Measurements from ENCODE around the gene TNFRSF18. TPM values are rescaled to one million over a fixed set of nuclear protein-coding genes. Genes with fewer than 3 reads are reported as not detected.
A peak's percentile ranks its signal among the peaks of the same experiment; 100 is the strongest.

The TNFRSF18 gene
- total and polyA plus RNA-seq, 2 donors (not counting 3 experiments of a cell fraction or from before 2014, with no cell fraction given), result not detected

DNA sequence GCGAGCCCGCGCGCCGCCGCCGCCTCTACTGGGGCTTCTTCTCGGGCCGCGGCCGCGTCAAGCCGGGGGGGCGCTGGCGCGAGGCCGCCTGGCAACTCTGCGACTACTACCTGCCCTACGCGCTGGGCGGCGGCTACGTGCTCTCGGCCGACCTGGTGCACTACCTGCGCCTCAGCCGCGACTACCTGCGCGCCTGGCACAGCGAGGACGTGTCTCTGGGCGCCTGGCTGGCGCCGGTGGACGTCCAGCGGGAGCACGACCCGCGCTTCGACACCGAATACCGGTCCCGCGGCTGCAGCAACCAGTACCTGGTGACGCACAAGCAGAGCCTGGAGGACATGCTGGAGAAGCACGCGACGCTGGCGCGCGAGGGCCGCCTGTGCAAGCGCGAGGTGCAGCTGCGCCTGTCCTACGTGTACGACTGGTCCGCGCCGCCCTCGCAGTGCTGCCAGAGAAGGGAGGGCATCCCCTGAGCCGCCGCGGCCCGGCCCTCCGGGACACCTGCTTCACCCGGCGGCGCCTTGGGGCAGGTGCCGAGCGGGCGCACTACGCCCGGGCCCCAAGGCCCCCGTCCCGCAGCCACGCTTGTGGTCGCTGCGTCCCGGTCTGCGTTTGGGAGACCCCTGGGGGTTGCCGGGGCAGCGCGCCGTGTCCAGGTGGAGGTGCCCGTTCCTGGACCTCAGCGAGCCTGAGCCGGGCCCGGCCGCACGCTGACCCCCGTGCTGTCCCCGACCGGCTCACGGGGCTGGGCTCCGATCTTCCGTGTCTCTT is 26.6 kb upstream of the TNFRSF18 start:
- no peak overlapping the region for H3K4me2 ChIP-seq (ENCODE audit: insufficient read depth, low read length)
- H3K79me2 ChIP-seq (ENCODE audit: control insufficient read depth, insufficient read depth, low read length), result peaks cover 52% of the 10 kb centered on the region
- H3K27ac ChIP-seq (ENCODE audit: insufficient read depth, low read depth, low read length), result no peak overlapping the region
- H4K20me1 ChIP-seq (replicated peaks; ENCODE audit: control insufficient read depth, extremely low read depth, insufficient read depth, low read length), result no peaks in the 10 kb centered on the region
- intact Hi-C loops (cut with micrococcal nuclease), result loop anchor here (2.0 kb wide), 1 partner anchor 28 kb away; no protein-coding TSS in a partner anchor
- H3K27me3 ChIP-seq (ENCODE audit: control insufficient read depth in 2 of 2, insufficient read depth in 2 of 2, low read length in 2 of 2), result no peaks in the 10 kb centered on the region
- ChIA-PET POLR2A (no interaction called here), CTCF (no interaction called here)
- FAIRE-seq (no peak), DNase-seq (ENCODE audit: low read depth, low spot score) (no peak)
- TF ChIP-seq, protein P1, sequence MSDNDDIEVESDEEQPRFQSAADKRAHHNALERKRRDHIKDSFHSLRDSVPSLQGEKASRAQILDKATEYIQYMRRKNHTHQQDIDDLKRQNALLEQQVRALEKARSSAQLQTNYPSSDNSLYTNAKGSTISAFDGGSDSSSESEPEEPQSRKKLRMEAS (IDR thresholded peaks at IDR 0.05; ENCODE audit: insufficient read depth, insufficient read length), result no peak
- dilution Hi-C loops (cut with MboI; ENCODE audit: extremely low pct_ligation_motif_present, low sequenced_read_pairs), result no loop called here
- H2AFZ ChIP-seq (ENCODE audit: low read depth, low read length), result no peak overlapping the region
- BruUV-seq (replicated peaks), result no TSS peak
- H3K4me1 ChIP-seq (ENCODE audit: control insufficient read depth, extremely low read depth, insufficient read depth, low read length), result peaks cover 6% of the 10 kb centered on the region
- no peaks in the 10 kb centered on the region for H3K9me1 ChIP-seq (replicated peaks; ENCODE audit: control insufficient read depth, extremely low read depth, insufficient read depth, low read length)
- no peak overlapping the region for H3K9ac ChIP-seq (replicated peaks; ENCODE audit: extremely low read depth, insufficient read depth, low read length)
- H3K4me3 ChIP-seq (replicated peaks in 1 of 3; ENCODE audit: insufficient read depth in 1 of 3, low read depth in 1 of 3, low read length in 3 of 3), result peak overlapping the region in 1 of 3 experiments; percentile 14
- H3K36me3 ChIP-seq (ENCODE audit: control insufficient read depth in 2 of 2, extremely low read depth in 1 of 2, insufficient read depth in 2 of 2, low read length in 2 of 2), result peaks cover 1 to 5% of the 10 kb centered on the region in 2 experiments
- no peaks in the 10 kb centered on the region for H3K9me3 ChIP-seq (replicated peaks; ENCODE audit: control insufficient read depth, insufficient read depth, low read length)

DNA sequence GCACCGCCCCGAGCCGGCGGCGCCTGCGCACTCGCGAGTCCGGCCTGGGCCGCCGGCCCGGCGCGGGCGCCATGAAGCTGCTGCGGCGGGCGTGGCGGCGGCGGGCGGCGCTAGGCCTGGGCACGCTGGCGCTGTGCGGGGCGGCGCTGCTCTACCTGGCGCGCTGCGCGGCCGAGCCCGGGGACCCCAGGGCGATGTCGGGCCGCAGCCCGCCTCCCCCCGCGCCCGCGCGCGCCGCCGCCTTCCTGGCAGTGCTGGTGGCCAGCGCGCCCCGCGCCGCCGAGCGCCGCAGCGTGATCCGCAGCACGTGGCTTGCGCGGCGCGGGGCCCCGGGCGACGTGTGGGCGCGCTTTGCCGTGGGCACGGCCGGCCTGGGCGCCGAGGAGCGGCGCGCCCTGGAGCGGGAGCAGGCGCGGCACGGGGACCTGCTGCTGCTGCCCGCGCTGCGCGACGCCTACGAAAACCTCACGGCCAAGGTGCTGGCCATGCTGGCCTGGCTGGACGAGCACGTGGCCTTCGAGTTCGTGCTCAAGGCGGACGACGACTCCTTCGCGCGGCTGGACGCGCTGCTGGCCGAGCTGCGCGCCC is 25.9 kb upstream of the TNFRSF18 start, which contains the start of gene B3GALT6:
B3GALT6 (plus strand) TSS at position 30 of the 588 bp plus-strand sequence; CDS start at position 72, 42 bp downstream.
- Histone ChIP-seq H3K4me3 (replicated peaks in 1 of 3; ENCODE audit: insufficient read depth in 1 of 3, low read depth in 1 of 3, low read length in 3 of 3) (peak within 1 kb of the TSS; percentile 54 to 88 (median 80)), H3K4me1 (ENCODE audit: control insufficient read depth, extremely low read depth, insufficient read depth, low read length) (peaks cover 6% of the 10 kb centered on the region), H3K4me2 (ENCODE audit: insufficient read depth, low read length) (peak within 1 kb of the TSS; percentile 87), H3K27ac (ENCODE audit: insufficient read depth, low read depth, low read length) (peak within 1 kb of the TSS; percentile 39), H3K79me2 (ENCODE audit: control insufficient read depth, insufficient read depth, low read length) (peaks cover 59% of the 10 kb centered on the region), H3K27me3 (ENCODE audit: control insufficient read depth in 2 of 2, insufficient read depth in 2 of 2, low read length in 2 of 2) (no peaks in the 10 kb centered on the region), H4K20me1 (replicated peaks; ENCODE audit: control insufficient read depth, extremely low read depth, insufficient read depth, low read length) (no peaks in the 10 kb centered on the region), H3K36me3 (ENCODE audit: control insufficient read depth in 2 of 2, extremely low read depth in 1 of 2, insufficient read depth in 2 of 2, low read length in 2 of 2) (peaks cover 6% of the 10 kb centered on the region in 2 experiments), H3K9me1 (replicated peaks; ENCODE audit: control insufficient read depth, extremely low read depth, insufficient read depth, low read length) (no peaks in the 10 kb centered on the region), H2AFZ (ENCODE audit: low read depth, low read length) (peak within 1 kb of the TSS; percentile 4), H3K9me3 (replicated peaks; ENCODE audit: control insufficient read depth, insufficient read depth, low read length) (no peaks in the 10 kb centered on the region), H3K9ac (replicated peaks; ENCODE audit: extremely low read depth, insufficient read depth, low read length) (peak within 1 kb of the TSS; percentile 69)
- DNase-seq (ENCODE audit: low read depth, low spot score) (no peak), FAIRE-seq (no peak)
- TF ChIP-seq, protein P1 (IDR thresholded peaks at IDR 0.05; ENCODE audit: insufficient read depth, insufficient read length), result peak; percentile 94
- no peak for TF ChIP-seq GATA2 (IDR thresholded peaks at IDR 0.05; ENCODE audit: insufficient read depth, insufficient read length, low read depth, low read length)
- no peak for TF ChIP-seq POLR2AphosphoS5 (IDR thresholded peaks at IDR 0.05; ENCODE audit: insufficient read depth, low read depth, low read length)
- TF ChIP-seq, protein P2, sequence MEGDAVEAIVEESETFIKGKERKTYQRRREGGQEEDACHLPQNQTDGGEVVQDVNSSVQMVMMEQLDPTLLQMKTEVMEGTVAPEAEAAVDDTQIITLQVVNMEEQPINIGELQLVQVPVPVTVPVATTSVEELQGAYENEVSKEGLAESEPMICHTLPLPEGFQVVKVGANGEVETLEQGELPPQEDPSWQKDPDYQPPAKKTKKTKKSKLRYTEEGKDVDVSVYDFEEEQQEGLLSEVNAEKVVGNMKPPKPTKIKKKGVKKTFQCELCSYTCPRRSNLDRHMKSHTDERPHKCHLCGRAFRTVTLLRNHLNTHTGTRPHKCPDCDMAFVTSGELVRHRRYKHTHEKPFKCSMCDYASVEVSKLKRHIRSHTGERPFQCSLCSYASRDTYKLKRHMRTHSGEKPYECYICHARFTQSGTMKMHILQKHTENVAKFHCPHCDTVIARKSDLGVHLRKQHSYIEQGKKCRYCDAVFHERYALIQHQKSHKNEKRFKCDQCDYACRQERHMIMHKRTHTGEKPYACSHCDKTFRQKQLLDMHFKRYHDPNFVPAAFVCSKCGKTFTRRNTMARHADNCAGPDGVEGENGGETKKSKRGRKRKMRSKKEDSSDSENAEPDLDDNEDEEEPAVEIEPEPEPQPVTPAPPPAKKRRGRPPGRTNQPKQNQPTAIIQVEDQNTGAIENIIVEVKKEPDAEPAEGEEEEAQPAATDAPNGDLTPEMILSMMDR (IDR thresholded peaks at IDR 0.05; ENCODE audit: extremely low read depth in 1 of 2, insufficient read depth in 1 of 2, low read depth in 1 of 2, low read length in 2 of 2), result no peak
- peak; percentile 65 for TF ChIP-seq MYC (IDR thresholded peaks at IDR 0.05; ENCODE audit: low read depth, low read length)
- no peak for TF ChIP-seq FOS (IDR thresholded peaks at IDR 0.05; ENCODE audit: borderline replicate concordance, insufficient read depth, low read length)
- peak; percentile 10 for TF ChIP-seq POLR2A (IDR thresholded peaks at IDR 0.05; ENCODE audit: low read depth, low read length)
- TF ChIP-seq EZH2 (IDR thresholded peaks at IDR 0.05; ENCODE audit: borderline replicate concordance, low read depth, low read length, severe bottlenecking), result no peak
- no peak for TF ChIP-seq JUN (IDR thresholded peaks at IDR 0.05; ENCODE audit: borderline replicate concordance, insufficient read depth, insufficient read length, low read depth)
- CTCF ChIA-PET, result interaction anchor here (0.6 to 3.7 kb wide), 4 partner anchors 59 to 199 kb away, joined by 3 to 43 read pairs (median 6); no protein-coding TSS in a partner anchor
- intact Hi-C loops (cut with micrococcal nuclease), result loop anchor here (2.0 kb wide), 1 partner anchor 28 kb away; no protein-coding TSS in a partner anchor
- BruUV-seq (replicated peaks), result no TSS peak
- dilution Hi-C loops (cut with MboI; ENCODE audit: extremely low pct_ligation_motif_present, low sequenced_read_pairs), result no loop called here
- POLR2A ChIA-PET, result no interaction called here

Measured in endothelial cell of umbilical vein (primary cell).